Measurements from ENCODE around the gene SDK1.

The SDK1 gene

GRCh38 chr7:3527496-3528124 is 226.6 kb downstream of the SDK1 start:
- no peak for DNase-seq (ENCODE audit: low read depth)

DNA sequence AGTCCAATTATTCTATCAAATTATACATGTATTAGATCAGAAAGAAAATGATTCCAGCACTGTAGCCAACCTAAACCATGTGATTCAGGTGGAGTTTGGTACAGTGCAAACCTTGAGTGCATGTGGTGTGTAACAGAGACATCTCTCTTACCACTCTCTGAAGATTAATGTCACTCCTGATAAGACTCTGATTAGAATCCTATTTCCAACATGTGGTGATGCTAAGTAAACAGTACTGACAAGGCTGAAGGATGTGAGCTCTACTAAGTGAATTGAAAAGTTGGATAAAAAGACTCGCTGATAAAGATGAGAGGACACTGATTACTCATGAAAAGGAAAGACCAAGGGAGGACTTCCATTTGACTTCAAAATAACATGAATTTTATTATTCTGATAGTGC is 232.0 kb downstream of the SDK1 start:
- peak; percentile 80 for DNase-seq (ENCODE audit: low read depth)

DNA sequence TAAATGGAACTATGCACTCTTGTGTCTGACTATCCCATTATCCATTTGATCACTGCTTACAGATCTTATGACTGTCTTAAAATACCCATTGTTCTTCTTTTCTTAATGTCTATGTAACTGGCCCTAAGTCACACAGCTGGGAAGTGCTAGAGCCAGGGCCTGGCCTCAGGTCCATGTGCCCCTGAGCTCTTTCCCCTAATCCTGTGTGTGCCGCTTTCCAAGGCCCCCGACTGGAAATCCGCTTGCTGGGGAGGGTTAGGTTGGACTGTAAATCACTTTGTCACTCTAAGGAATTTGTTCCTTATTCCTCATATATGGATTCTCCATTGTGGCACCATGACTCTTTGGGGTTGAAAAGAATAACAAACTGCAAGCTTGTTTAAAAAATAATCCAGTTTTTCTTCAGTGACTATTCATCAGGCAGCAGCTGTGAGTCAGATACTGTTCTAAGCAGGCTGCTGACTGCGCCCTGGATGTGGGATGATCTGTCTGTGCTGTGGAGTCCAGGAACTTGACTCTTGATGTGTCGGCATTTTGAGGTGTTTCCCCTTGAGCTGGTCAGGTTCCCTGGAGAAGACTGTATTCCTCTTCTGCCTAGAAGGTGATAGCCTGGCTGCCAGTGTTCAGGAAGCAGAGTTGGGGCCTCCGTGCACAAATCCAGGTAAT is 236.3 kb downstream of the SDK1 start:
- DNase-seq (ENCODE audit: low read depth), result peak; percentile 66

DNA sequence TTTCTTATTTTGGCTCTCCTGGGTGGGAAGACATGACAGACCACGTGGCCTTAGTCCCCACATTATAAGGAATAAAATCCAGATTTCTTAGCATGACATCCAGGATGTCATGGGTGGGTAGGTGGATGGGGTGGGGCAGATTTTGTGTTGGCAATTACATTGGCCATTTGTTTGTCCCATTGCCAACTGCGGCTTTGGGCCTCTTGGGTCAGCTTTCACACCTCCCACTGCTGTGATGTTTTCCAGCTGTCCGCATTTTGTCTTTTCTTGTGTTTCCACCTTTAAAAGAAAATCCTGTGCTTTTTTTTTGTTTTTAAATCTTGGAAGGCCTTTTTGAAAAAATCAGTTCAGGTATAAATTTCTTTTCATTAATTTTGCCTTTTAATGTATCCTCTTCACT is 237.0 kb downstream of the SDK1 start:
- DNase-seq (ENCODE audit: low read depth), result no peak

DNA sequence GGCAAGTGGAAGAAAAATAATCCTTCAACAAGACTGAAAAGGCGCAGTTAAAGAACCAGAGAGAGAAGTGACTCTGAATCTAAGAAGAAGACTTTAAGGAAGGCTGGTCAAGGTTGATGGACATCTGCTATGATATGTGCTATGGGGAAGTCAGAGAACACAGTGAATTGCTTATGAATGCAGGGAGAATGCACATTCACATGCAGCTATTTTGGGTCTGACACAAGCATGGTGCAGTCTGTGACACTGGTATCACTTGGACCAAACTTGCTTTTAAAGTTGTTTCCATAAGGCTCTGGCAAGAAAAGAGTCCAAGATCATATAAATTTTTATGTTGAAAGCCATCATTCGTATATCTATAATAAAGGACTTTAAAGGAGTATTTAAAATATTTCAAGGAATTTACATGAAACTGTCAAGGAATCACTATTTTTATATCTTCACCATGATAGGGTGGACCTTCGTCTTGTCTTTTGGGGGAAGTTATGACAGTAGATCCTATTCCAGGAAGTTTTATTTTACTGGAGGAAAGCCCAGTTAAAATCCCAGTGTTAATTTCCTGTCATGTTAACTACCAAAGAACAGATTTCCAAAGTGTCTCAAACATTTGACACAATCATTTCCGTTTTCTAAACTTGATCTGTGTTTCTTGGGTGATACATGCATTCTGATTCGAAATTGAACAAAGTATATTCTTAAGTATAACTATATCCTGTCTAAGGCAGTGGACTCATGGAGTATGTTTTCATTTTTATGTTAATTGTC is 239.6 kb downstream of the SDK1 start:
- no peak for DNase-seq (ENCODE audit: low read depth)

DNA sequence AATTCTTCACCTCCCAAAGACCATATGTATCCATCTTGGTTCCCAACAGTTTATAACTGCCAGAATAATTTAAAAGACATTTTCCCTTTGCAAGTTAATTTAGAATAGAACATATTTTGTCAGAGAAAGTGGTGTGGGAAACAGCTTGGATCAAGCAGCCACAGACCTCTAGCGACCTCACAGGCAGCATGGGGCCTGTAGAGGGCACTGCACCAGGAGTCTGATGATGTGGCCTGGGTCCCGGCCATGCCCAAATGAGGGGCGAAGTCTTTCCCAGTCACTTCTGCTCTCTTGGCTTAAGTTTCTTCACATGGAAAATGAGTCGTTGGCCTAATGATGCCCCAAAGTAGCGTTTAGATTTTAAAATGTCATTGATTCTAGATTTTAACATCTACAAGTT is 243.2 kb downstream of the SDK1 start:
- DNase-seq (ENCODE audit: low read depth), result no peak

DNA sequence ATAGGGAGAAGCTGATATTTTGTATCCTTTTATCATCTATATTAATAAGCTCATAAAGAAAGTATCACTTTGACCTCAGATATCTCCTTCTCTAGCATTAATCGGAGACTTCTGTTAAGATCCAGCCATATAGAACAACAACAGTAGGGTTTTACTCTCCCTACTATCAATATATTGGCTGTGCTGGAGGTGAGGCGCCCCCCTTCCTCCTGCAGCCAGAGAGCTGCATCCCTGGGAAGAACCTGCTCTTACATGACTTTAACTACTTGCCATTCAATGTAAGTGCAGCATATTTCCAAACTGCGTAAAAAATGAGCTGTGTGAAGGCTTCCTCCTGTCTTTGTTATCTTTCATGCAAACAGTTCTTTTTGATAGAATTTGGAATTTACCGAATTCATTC is 247.8 kb downstream of the SDK1 start:
- DNase-seq (ENCODE audit: low read depth), result no peak

- no peak for DNase-seq (ENCODE audit: low read depth)
Measured at GRCh38 chr7:3549601-3550000, 248.5 kb downstream of the SDK1 start.

GRCh38 chr7:3551536-3551935 is 250.5 kb downstream of the SDK1 start:
- no peak for DNase-seq (ENCODE audit: low read depth)

GRCh38 chr7:3552499-3552898 is 251.4 kb downstream of the SDK1 start:
- DNase-seq (ENCODE audit: low read depth), result peak; percentile 67

GRCh38 chr7:3558400-3558799 is 257.3 kb downstream of the SDK1 start:
- peak; percentile 36 for DNase-seq (ENCODE audit: low read depth)

- DNase-seq (ENCODE audit: low read depth), result peak; percentile 99
Measured at GRCh38 chr7:3559278-3559677, 258.2 kb downstream of the SDK1 start.

DNA sequence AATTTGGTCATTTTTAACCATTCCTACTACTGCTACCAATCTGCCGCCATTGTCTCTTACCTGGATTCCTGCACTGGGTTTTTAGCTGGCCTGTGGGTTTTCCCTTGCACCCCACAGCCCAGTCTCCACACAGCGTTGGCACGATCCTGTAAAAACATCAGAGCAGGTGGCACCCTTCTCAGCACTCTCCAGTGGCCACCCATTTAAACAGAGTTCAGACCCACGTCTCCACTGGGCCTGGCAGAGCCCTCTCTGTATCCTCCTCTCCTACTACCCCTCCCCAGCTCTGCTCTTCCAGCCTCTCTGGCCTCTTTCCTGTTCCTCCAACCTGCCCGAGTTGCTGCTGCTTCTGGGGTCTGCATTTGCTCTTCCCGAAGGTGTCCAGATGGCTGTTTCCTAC is 259.4 kb downstream of the SDK1 start:
- no peak for DNase-seq (ENCODE audit: low read depth)

- no peak for DNase-seq (ENCODE audit: low read depth)
Measured at GRCh38 chr7:3561932-3562331, 260.9 kb downstream of the SDK1 start.

GRCh38 chr7:3564231-3564630 is 263.2 kb downstream of the SDK1 start:
- DNase-seq (ENCODE audit: low read depth), result no peak

DNA sequence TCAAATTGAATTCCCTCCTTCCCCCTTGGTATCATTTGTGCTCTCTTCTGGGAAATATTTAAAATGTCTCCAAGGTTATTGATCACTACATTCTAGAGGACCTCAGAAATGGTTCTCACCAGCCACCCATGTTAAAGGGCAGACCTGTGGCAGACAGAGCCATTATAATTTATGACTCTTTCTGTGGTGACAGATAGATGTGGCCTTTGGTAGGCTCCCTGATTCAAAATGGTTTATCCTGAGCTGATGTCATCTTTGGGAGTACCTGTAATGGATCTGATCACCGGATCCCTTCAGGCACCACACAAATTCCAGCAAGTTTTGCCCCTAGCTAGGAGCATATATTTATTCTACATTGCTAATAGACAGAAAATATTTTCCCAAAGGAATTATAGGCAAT is 267.5 kb downstream of the SDK1 start:
- DNase-seq (ENCODE audit: low read depth), result no peak

GRCh38 chr7:3569643-3570042 is 268.6 kb downstream of the SDK1 start:
- DNase-seq (ENCODE audit: low read depth), result no peak

DNA sequence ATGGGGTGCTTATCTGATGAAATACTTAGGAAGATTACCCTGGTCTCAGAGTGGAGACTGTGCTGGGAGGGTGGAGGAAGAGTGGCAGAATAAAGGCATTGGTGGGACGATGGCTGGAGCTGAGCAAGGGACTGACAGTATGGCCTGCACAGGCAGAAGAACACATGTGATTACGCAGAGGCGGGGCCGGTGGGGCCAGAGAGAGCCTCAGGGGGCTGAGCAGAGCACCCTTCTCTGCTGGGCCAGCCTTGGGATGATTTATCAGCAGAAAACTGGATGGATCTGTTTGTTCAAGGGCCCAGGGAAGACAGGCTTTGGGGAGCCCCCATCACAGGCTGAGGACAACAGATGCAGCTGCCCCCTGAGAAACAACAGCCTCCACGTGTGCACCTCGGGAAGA is 272.1 kb downstream of the SDK1 start:
- no peak for DNase-seq (ENCODE audit: low read depth)

GRCh38 chr7:3574386-3574785 is 273.3 kb downstream of the SDK1 start:
- no peak for DNase-seq (ENCODE audit: low read depth)

- no peak for DNase-seq (ENCODE audit: low read depth)
Measured at GRCh38 chr7:3575753-3576531, 274.9 kb downstream of the SDK1 start.

GRCh38 chr7:3578399-3578798 is 277.3 kb downstream of the SDK1 start:
- peak; percentile 3 for DNase-seq (ENCODE audit: low read depth)

- no peak for DNase-seq (ENCODE audit: low read depth)
Measured at GRCh38 chr7:3579638-3580219, 278.7 kb downstream of the SDK1 start.
